ENCODE data around the gene EPHB3.

The EPHB3 gene

DNA sequence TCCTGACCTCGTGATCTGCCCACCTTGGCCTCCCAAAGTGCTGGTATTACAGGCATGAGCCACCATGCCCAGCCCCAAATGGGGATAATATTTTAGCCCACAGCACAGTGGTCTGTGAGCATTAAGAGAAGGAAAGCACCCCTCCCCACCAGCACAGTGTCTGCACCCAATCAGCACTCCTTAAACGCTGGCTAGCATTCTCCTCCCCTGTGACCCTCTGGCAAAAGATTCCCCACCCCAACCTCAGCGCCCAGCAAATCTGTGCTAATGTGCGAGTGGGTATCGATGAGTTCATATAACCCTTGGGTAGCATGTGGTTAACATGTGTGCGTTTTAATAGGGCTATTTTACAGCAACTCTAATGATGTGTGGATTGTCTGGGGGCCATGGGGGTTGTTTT lies 18.3 kb upstream of the EPHB3 start:
- DNase-seq (ENCODE audit: low read depth in 2 of 2), result no peak

DNA sequence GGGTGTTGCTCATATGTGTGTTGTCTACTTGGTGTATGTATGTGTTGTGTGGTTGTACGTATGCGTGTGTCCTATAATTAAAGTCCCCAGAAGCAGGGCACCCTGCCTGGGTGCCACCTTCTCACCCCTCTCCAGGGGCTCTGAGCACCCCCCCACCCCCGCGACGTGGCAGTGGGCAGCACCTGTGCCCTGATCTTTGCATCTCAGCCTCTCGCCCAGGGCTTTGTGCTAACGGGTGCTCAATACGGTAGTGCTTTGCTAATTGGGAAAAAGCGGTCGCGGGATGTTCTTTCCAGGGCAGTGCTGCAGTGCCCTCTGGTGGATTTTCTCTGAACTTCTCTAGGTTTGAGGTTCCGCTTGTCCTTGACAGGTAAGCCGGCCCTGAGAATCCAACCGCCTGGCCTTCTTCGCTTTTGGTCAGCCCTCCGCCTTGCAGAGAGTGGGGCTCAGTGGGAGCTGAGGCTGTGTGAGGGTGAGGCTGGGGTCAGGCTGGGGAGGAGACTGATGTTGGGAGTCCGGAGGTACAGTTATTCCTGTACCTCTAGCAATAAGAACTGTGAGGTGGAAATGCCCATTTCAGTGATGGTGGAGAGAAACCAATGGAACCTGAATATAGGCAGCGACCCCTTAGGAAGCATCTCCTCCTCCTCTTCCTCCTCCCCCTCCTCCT lies 17.6 kb upstream of the EPHB3 start:
- DNase-seq (ENCODE audit: low read depth in 2 of 2), result peak; percentile 41 to 46

DNA sequence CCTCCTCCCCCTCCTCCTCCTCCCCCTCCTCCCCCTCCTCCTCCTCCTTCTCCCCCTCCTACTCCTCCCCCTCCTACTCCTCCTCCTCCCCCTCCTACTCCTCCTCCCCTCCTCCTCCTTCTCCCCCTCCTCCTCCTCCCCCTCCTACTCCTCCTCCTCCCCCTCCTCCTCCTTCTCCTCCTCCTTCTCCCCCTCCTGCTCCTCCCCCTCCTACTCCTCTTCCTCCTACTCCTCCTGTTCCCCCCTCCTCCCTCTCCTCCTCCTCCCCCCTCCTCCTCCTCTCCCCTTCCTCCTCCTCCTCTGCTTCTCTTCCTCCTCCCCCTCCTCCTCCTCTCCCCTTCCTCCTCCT lies 17.1 kb upstream of the EPHB3 start:
- DNase-seq (ENCODE audit: low read depth in 2 of 2), result no peak

DNA sequence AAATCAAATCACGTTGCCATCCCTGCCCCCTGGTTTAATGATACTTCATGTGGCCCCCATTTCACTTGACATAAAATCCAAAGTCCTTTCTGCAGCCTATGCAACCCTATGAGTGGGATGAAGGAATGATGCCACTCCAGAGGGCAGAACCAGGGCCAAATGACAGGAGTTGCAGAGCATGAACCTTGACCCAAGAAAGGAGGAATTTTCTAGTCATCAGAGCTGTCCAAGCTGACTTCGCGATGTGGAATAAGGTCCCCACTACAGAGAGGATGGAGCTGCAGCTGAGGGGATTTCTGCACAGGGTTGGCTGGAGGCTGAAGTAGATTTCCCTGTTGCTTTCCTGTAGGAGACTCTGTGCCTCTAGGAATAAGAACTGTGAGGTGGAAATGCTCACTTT lies 15.8 kb upstream of the EPHB3 start:
- no peak for DNase-seq (ENCODE audit: low read depth in 2 of 2)

DNA sequence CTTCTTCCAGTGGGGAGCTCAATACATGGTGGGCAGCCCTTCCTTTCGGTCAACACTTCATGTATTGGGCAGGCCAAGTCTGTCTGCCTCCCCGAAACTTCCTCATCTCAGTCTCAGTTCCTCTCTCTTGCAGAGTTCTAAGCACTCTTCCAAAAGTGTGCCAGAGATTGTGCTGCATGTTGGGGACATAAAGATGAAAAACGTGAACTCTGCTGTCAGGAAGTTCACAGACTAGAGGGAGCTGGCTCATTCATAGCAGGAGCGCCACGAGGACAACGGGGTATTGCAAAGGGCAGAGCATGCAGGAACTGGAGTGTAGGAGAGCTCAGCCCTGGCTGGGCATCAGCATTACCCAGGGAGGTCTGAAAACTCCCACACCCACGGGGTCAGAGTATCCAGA lies 15.3 kb upstream of the EPHB3 start:
- DNase-seq (ENCODE audit: low read depth in 2 of 2), result no peak

DNA sequence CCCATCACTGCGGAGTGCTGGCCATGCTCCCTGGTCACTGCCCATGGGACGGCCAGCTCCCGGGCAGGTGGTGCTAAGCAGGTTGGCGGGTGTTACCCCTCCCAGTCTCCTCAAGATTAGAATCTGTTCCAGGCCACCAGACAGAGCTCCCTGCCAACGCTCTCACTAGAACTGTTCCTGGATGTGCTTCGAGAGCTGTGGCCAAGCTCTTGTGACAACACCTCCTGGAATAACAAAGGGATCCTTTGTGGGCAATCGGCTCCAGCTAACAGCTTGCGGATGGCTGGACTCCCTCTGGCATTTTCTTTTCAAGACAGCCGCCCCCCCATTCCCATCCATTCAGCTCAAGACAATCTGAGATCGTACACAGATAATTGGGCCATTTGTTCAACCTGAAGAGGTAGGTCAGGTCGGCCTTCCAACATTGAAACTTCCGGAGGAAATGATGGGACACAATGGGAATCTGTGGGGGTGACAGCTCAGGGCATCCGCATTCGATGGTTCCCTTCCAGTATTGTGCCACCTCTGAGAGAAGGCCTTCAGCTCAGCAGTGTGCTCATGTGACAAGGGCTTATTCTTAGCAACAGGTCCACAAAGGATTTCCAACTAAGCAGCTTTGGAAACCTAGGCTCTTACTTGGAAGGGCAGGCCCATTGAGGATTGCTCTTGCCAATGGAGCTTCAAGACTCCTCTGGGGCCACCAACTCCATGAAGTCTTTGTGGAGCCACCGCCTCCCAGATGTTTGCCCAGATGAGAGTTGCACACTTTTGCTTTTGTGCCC lies 11.6 kb upstream of the EPHB3 start:
- no peak for DNase-seq (ENCODE audit: low read depth in 2 of 2)

DNA sequence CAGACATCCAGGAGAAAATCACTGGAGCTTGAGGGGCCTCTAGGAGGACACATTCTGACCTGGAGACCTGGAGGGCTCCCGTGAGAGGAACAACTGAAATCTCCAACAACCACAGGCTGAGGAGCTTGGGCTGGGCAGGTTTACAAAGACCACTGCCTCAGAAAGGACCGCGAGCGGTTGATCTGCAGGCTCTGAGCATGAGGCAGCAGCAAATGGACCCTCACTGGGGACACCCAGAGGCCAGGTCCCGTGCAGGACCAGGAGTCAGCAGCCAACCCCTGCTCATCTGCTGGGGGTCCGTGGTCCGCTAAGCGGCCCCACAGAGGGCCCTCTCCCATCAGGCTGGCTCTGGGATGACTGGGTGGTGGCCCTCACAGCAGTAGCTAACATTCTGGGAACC lies 10.5 kb upstream of the EPHB3 start:
- DNase-seq (ENCODE audit: low read depth in 2 of 2), result no peak

DNA sequence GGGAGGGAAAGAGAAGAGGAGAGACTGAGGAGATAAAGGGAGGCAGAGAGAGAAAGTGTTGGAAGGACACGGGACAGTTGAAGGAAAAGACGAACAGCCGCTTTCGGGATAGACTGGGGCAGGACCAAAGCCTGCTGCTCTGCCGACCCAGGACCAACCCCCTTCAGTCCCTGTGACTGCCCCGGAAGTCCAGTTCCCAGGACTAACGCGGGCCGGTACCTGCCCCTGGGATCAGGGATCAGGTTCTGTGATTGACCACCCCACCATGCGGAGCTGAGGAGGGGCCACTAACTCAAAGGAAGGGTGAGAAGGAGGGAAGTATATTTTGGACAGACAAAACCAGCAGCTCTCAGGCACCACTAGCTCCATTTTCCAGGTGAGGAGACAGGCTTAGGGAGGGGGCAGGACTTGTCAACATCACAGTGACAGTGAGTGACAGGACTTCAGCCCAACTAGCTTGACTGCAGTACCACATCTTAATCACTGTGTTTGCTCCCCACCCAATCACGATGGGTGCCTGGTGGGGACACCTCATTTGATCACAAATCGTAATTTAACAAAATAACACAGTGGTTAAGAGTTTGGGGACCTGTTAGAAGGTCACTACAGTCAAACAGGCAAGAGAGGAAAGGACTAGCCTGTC lies 9.8 kb upstream of the EPHB3 start:
- no peak for DNase-seq (ENCODE audit: low read depth in 2 of 2)

DNA sequence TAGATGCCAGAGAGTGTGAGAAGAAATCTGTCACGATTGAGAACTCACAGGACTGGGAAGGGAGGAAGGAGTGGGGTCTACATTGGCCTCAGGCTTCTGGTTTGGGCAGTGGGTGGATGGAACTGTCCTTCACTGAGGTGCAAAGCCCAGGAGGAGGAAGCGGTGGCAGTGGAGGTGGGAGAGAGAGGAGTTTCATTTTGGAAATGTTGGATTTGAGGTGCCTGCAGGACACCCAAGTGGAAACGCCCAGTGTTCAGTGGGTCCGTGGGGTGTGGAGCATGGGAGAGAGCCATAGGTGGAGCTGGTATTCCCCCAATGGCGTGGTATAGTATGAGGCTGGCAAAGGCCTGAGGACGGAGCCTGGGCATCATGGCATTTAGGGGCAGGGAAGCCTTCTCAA lies 9.3 kb upstream of the EPHB3 start:
- DNase-seq (ENCODE audit: low read depth in 2 of 2), result no peak

DNA sequence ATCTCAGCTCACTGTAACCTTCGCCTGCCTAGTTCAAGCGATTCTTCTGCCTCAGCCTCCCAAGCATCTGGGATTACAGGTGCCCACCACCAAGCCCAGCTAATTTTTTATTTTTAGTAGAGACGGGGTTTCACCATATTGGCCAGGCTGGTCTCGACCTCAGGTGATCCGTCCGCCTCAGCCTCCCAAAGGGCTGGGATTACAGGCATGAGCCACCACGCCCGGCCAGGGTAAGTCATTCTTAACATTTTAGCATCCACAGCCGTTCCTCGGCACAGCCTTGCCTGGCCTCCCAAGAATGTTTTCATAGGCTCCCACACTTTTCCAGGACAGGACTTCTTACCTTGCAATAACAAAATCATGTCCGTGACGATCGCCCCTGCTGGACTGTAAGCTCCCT lies 8.7 kb upstream of the EPHB3 start:
- no peak for DNase-seq (ENCODE audit: low read depth in 2 of 2)

DNA sequence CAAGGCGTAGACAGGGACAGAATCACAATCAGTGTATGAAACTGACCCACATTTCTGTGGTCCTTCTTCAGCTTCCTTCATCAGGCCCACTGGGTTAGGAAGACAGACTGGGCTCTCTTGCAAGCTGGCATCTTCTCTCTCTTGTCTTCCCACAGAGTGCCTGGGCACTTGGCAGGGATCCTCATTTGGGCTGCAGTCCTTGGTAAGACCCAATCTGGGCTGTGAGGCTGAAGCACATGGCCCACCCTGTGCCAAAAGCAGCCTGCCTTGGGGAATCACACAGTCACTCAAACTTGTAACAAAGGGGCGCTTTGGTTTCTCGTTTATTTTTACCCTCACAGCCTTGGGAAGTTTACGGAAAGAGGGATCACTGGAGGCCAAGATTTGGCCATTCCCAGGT lies 8.2 kb upstream of the EPHB3 start:
- no peak for DNase-seq (ENCODE audit: low read depth in 2 of 2)

DNA sequence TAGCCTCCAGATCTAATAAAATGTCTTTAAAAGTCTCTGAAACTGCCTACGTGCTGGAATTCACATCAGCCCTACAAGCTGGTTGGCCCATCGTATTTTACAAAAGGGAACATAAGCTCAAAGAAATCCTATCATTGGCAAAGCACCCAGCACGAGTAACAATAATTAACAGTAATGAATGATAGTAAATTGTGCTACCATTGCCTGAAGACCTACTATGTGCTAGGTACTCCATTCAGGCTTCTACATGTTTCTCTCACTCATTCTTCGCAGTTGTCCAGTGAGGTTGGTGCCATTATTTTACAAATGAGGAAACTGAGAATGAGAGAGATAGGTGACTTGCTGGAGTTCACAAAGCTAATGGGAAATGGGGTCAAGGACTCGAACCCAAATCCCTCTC lies 7.1 kb upstream of the EPHB3 start:
- DNase-seq (ENCODE audit: low read depth in 2 of 2), result no peak

DNA sequence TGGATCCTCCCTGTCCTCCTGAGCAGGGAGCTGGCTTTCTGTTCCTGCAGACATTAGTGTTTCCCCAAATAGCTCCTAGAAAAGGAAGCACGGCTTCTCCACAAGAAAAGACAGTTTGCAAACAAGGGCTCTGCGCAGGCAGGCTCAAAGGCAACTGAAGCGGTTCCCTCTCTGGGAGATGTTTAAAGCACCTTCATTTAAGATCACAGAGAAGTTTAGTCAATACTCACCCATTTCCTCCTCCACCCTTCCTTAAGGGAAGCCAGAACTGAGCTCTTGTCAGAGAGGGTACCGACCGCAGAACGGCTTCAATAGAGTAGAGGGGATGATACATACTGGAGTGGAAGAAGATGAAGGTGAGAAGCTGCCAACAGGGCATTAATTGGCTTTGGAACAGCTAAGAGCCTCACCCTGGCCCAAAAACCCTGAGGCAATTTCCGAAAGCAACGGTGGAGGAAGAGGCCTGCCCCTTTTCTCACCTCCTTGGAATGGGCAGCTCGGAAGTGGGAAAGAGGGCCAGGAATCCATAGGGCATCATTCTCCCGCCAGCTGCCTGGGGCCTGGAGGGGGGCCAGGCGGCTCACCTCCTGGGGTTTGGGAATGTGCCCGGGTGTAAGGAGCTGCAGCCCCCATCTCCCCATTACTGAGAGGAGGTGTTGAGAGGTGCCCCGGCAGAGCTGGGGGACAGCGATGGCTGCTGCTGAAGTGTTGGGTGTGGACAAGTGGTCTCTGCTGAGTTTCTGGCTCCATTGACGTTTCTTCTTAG lies 4.8 kb upstream of the EPHB3 start:
- no peak for DNase-seq (ENCODE audit: low read depth in 2 of 2)

DNA sequence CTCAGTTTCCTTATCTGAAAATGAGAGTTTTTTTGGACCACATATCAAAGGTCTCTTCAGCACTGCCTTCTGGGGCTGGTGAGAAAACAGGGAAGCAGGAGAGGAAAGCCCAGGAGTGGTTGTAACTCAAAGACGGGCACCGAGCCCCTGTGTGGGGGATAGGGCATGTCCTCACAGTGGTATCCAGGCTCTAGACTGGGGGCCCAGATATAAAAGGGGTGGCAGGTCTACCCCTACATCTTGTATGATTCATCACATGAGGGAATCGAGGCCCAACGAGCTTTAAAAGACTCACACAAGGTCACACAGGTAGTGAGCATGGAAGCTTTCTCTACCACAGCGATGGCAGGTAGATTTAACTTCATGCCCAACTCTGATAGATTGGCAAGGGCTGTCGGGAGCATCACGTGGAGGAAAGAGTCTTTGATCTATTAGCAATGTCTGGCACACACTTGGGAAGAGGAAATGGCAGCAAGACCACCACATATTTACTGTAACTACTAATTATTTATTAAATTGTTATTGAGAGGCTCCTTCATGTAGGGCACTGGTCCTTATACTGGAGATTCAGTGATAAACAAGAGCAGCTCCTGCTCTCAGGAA lies 4.1 kb upstream of the EPHB3 start:
- DNase-seq (ENCODE audit: low read depth in 2 of 2), result no peak

DNA sequence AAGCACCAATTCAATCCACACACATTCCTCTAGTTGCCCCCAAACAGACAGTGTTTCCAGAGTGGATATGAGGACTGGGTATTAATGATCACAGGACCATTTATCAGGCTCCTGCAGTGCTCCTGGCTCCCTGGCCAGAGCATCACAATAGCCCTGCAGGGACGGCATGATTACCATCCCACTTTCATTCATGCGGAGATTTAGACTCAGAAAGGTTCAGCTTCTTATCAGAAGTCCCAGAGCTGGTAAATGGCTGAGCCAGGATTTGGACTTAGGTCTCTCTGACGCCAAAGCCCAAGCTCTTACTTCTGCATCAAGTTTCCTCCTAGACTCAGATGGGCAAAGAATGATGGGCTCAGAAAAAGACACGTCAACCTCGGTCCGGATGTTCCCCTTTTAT lies 2.9 kb upstream of the EPHB3 start:
- no peak for DNase-seq (ENCODE audit: low read depth in 2 of 2)

DNA sequence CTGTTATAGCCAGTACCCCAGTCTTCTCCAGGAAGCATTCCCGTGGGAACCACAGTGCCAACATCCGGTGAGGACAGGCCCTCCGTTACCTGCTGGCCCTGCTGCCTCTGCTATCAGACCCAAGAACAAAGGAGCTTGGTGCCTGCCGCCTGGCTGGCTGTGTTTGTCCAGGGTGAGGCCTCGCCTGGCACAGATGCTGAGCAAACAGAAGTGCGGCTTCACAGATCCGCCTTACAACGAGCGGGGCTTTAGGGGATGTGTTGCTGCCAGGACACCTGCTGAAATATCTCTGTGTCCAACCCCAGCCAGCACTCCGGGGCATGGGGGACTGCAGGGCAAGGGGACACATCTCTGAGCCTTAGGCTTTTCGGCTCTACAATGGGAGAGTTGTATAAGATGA lies 2.2 kb upstream of the EPHB3 start:
- no peak for DNase-seq (ENCODE audit: low read depth in 2 of 2)

DNA sequence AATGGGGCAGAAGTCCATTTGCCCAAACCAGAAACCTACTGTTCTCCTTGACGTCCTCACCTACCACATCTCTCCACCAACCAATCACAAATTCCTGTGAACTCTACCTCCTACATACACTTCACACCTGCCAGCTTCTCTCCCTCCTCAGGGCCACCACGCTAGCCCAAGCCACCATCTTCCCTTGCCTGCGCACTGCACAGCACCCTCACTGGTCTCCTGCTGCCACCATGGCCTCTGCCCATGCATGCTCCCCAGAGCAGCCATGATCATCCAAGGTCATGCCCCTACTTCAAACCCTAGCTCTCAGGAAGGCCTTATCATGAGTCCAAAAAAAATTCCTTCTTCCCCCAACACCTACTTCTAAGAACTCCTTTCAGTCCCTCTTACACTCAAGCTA lies 1.1 kb upstream of the EPHB3 start:
- DNase-seq (ENCODE audit: low read depth in 2 of 2), result no peak

DNA sequence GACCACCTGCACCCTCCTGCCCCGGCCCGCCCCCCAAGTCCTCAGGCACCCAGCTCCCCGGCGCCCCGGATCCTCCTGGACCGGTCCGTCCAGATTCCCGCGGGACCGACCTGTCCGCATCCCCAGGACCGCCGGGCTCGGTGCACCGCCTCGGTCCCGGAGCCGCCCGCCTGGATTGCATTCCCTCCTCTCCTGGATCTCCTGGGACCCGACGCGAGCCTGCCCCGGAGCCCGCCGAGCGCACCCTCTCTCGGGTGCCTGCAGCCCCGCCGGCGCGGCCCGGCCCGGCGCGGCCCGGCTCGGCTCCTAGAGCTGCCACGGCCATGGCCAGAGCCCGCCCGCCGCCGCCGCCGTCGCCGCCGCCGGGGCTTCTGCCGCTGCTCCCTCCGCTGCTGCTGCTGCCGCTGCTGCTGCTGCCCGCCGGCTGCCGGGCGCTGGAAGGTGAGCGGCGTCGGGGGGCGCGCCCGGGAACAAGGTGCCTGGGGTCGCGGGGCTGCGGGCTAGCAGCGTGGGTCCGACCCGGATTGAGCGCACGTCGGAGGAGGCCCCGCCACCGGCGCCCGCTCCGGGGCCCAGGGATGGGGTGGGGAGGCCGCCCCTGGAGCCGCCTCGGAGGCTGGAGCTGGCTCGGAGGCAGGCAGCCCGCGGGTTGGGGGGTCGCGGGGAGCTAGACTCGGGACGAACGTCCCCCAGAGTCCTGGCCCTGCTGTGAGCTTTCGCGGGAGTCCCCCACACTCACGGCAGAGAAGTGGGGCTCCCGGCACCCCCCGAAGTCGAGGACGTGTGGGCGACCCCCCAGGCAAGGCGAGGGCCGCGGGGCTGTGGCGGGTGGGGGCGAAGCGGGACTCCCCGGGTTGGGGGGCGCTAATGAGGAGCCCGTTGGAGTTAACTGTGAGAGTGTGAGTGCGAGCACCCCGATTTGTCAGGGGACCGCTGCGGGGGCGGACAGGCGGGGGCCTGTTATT lies 610 bp downstream of the EPHB3 start:
- DNase-seq (ENCODE audit: low read depth in 2 of 2), result no peak

DNA sequence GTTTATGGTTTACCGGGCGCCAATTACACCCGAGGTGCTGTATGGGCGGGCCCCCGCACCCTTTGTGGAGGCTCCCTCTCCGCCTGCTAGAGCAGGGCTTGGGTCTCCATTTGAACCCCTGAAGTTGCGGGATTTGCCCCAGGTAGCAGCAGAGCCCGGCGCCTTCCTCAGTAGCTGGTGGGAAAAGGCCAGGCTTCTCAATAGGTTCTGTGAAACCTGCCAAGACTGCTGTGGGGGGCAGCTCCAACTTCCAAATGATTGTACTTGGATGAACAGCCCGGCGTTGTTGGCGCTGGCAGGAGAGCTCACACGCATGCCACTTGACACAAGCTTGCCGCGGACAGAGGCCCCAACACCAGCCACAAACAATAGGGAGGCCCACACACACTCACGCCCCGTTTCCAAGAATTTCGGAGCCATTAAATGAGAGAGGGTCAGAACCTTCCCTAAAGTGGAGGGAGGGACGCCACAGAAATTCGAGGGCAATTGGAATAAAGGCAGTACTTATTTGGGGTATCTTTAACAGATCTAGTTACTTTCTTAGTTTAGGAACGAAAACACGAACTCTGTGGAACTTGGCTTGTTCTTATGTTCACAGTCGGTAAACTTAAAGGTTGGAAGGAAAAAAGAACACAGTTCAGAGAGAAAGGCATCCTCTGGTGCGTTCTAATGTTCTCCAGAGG lies 1.4 kb downstream of the EPHB3 start:
- DNase-seq (ENCODE audit: low read depth in 2 of 2), result no peak

DNA sequence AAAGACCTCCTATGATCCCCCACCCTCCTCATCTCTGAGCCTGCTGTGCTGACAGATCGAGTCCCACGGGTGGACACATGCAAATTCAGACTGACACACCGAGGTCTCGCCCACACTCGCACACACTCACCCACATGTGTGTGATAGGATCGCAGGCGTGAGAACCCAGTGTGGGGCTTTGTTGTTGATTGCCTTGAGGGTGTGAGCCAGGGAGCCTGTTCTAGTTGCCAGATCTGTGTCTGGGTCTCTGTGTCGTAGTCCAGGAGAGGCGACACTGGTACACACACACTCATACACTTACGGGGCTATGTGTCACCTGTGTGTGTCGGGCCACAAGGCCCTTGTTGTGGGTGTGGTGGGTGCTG lies 2.0 kb downstream of the EPHB3 start:
- no peak for DNase-seq (ENCODE audit: low read depth in 2 of 2)
